ENCODE results near the gene OXSR1.
A peak's percentile ranks its signal among the peaks of the same experiment; 100 is the strongest.

Gene OXSR1

DNA sequence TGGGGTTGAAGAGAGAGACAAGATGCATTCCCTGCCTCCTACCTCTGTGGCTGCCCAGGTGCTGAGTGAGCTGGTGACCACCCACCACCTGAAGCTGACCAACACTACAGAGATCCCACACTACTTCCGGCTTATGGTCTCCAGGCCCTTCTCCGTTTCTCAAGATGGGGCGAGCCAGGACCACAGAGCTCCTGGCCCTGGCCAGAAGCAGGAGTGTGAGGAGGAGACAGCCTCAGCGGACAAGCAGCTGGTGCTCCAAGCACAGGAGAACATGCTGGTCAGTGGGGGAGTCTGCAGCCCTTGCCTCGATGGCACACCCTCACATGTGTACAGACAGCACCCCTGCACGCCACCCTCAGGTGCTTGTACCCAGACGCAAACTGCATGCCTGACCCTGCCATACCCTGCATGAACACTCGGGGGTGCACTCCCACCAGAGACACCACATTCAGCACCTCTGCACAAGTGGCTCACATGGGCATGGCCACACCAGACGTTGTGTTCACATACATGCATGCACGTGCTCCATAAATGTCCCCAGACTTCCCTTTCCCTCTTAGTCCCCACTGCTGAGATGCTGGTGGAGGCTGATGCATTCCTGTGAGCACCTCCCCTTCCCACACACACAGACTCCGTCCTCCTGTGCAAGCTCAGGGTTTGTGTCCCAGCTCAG lies 47.5 kb upstream of the OXSR1 start:
- no peaks in the 10 kb centered on the region for H3K4me1 ChIP-seq (ENCODE audit: control insufficient read depth in 1 of 2, insufficient read depth in 2 of 2, low read length in 2 of 2)
- no peaks in the 10 kb centered on the region for H3K79me2 ChIP-seq (ENCODE audit: control insufficient read depth, insufficient read depth, low read length, poor library complexity)
- H4K91ac ChIP-seq (ENCODE audit: low read depth, low read length), result no peak overlapping the region
- DNase-seq, result peak; percentile 61 to 64
- no peak overlapping the region for H3K4me2 ChIP-seq (ENCODE audit: low read length)
- no peak overlapping the region for H2BK120ac ChIP-seq (ENCODE audit: insufficient read depth, low read length, poor library complexity)
- peaks cover 25 to 29% of the 10 kb centered on the region in 2 experiments for H3K36me3 ChIP-seq (ENCODE audit: control insufficient read depth in 1 of 2, insufficient read depth in 2 of 2, low read length in 2 of 2)
- no peak overlapping the region for H2BK5ac ChIP-seq (ENCODE audit: low read depth, low read length, poor library complexity)
- no peak overlapping the region for H2AK5ac ChIP-seq (ENCODE audit: low read length)
- no peak overlapping the region for H2BK12ac ChIP-seq (ENCODE audit: low read length)
- no peaks in the 10 kb centered on the region for H3K79me1 ChIP-seq (ENCODE audit: low read length)
- no peak overlapping the region for H3K9ac ChIP-seq (ENCODE audit: low read length)
- WGBS (ENCODE audit: extremely low coverage, insufficient coverage, insufficient read length), result no CpG with 5 or more reads among the region's 11 CpGs
- no peak overlapping the region for H3K14ac ChIP-seq (ENCODE audit: low read length)
- H3K18ac ChIP-seq (ENCODE audit: low read length), result no peak overlapping the region
- no peak overlapping the region for H3K4ac ChIP-seq (ENCODE audit: low read depth, low read length)
- H2AFZ ChIP-seq (ENCODE audit: insufficient read depth, low read length, poor library complexity), result no peak overlapping the region
- H3K4me3 ChIP-seq (ENCODE audit: low read depth, low read length), result peak overlapping the region; percentile 13
- no peak overlapping the region for H3K27ac ChIP-seq (ENCODE audit: low read depth, low read length)
- no peak overlapping the region for H4K12ac ChIP-seq (ENCODE audit: low read depth, low read length)
- no peak overlapping the region for H4K8ac ChIP-seq (ENCODE audit: low read depth, low read length)
- no peak overlapping the region for H3K23ac ChIP-seq (ENCODE audit: low read length)
- no peaks in the 10 kb centered on the region for H3K27me3 ChIP-seq (ENCODE audit: insufficient read depth, low read length)
- H3K9me3 ChIP-seq (ENCODE audit: insufficient read depth, low read depth, low read length), result peaks cover 3% of the 10 kb centered on the region

DNA sequence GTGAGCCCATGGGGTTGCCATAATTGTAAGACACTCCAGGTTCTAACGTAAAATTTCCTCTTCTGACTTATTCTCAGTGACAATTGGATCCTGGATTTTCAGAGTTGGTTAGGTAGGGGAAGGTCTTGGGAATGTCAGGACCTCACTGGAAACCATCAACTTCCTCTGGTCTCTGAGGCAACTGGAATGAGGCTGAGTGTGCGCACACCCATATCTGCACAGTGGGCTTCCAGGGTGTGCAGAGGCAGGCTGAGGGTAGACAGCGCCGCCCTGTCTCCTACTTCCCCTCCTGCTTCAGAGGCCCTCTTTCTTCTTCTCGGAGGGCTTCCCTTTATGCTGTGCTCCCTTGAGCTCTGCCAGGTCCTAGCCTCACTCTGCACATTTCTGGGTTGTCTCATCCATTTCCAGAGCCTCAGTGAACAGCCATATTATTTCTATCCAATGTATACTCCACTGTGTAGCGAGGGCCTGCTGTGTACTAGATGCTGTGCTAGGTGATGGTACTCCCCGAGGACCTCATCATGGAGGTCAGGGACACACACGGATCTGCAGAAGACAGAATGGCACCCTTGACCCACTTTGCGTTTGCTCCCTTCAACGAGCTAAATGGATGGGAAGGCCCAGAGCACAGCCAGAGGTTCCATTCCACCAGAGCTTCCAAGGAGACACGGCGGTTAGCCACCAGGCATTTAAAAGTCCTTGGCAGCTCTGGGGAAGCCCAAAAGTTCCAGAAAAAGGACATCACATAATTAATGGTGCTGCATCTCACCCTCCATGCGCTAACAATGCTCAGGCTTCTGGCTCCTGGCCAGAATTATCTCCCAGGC lies 46.7 kb upstream of the OXSR1 start:
- Histone ChIP-seq H3K4ac (ENCODE audit: low read depth, low read length) (no peak overlapping the region), H3K9me3 (ENCODE audit: insufficient read depth, low read depth, low read length) (peaks cover 3% of the 10 kb centered on the region), H2BK120ac (ENCODE audit: insufficient read depth, low read length, poor library complexity) (no peak overlapping the region), H3K79me1 (ENCODE audit: low read length) (no peaks in the 10 kb centered on the region), H3K27ac (ENCODE audit: low read depth, low read length) (no peak overlapping the region), H3K4me1 (ENCODE audit: control insufficient read depth in 1 of 2, insufficient read depth in 2 of 2, low read length in 2 of 2) (no peaks in the 10 kb centered on the region), H3K27me3 (ENCODE audit: insufficient read depth, low read length) (no peaks in the 10 kb centered on the region), H2BK5ac (ENCODE audit: low read depth, low read length, poor library complexity) (no peak overlapping the region), H3K4me2 (ENCODE audit: low read length) (no peak overlapping the region), H3K36me3 (ENCODE audit: control insufficient read depth in 1 of 2, insufficient read depth in 2 of 2, low read length in 2 of 2) (peaks cover 28 to 33% of the 10 kb centered on the region in 2 experiments), H3K79me2 (ENCODE audit: control insufficient read depth, insufficient read depth, low read length, poor library complexity) (no peaks in the 10 kb centered on the region), H3K23ac (ENCODE audit: low read length) (no peak overlapping the region), H3K9ac (ENCODE audit: low read length) (no peak overlapping the region), H4K8ac (ENCODE audit: low read depth, low read length) (no peak overlapping the region), H2AFZ (ENCODE audit: insufficient read depth, low read length, poor library complexity) (no peak overlapping the region), H3K4me3 (ENCODE audit: low read depth, low read length) (no peak overlapping the region), H4K12ac (ENCODE audit: low read depth, low read length) (no peak overlapping the region), H4K91ac (ENCODE audit: low read depth, low read length) (no peak overlapping the region), H3K14ac (ENCODE audit: low read length) (no peak overlapping the region), H2BK12ac (ENCODE audit: low read length) (no peak overlapping the region), H2AK5ac (ENCODE audit: low read length) (no peak overlapping the region), H3K18ac (ENCODE audit: low read length) (no peak overlapping the region)
- no CpG with 5 or more reads among the region's 13 CpGs for WGBS (ENCODE audit: extremely low coverage, insufficient coverage, insufficient read length)
- DNase-seq, result no peak

DNA sequence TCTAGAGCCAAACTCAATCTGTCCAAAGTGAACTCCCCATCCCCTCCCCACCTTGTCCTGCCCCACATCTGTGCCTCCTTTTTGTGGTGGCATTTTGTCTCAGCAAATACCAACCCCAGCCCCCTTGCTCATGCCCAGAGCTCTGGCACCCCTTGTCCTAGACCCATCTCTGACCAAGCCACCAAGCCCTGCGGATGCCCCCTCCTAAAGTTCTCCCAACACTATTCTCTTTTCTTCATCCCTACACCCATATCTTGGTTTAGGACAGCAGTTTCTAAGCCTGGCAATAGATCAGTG lies 46.1 kb upstream of the OXSR1 start:
- Histone ChIP-seq H3K18ac (ENCODE audit: low read length) (no peak overlapping the region), H2AFZ (ENCODE audit: insufficient read depth, low read length, poor library complexity) (no peak overlapping the region), H3K4me3 (ENCODE audit: low read depth, low read length) (no peak overlapping the region), H2BK120ac (ENCODE audit: insufficient read depth, low read length, poor library complexity) (no peak overlapping the region), H4K8ac (ENCODE audit: low read depth, low read length) (no peak overlapping the region), H3K27ac (ENCODE audit: low read depth, low read length) (no peak overlapping the region), H2AK5ac (ENCODE audit: low read length) (no peak overlapping the region), H3K23ac (ENCODE audit: low read length) (no peak overlapping the region), H3K79me2 (ENCODE audit: control insufficient read depth, insufficient read depth, low read length, poor library complexity) (no peaks in the 10 kb centered on the region), H3K4me2 (ENCODE audit: low read length) (no peak overlapping the region), H3K14ac (ENCODE audit: low read length) (no peak overlapping the region), H3K4me1 (ENCODE audit: control insufficient read depth in 1 of 2, insufficient read depth in 2 of 2, low read length in 2 of 2) (no peaks in the 10 kb centered on the region), H3K9me3 (ENCODE audit: insufficient read depth, low read depth, low read length) (peaks cover 3% of the 10 kb centered on the region), H3K9ac (ENCODE audit: low read length) (no peak overlapping the region), H2BK5ac (ENCODE audit: low read depth, low read length, poor library complexity) (no peak overlapping the region), H3K79me1 (ENCODE audit: low read length) (no peaks in the 10 kb centered on the region), H3K4ac (ENCODE audit: low read depth, low read length) (no peak overlapping the region), H4K91ac (ENCODE audit: low read depth, low read length) (no peak overlapping the region), H3K27me3 (ENCODE audit: insufficient read depth, low read length) (no peaks in the 10 kb centered on the region), H2BK12ac (ENCODE audit: low read length) (no peak overlapping the region), H4K12ac (ENCODE audit: low read depth, low read length) (no peak overlapping the region), H3K36me3 (ENCODE audit: control insufficient read depth in 1 of 2, insufficient read depth in 2 of 2, low read length in 2 of 2) (peaks cover 29 to 33% of the 10 kb centered on the region in 2 experiments)
- no peak for DNase-seq
- WGBS (ENCODE audit: extremely low coverage, insufficient coverage, insufficient read length), result no CpG with 5 or more reads among the region's 1 CpG

DNA sequence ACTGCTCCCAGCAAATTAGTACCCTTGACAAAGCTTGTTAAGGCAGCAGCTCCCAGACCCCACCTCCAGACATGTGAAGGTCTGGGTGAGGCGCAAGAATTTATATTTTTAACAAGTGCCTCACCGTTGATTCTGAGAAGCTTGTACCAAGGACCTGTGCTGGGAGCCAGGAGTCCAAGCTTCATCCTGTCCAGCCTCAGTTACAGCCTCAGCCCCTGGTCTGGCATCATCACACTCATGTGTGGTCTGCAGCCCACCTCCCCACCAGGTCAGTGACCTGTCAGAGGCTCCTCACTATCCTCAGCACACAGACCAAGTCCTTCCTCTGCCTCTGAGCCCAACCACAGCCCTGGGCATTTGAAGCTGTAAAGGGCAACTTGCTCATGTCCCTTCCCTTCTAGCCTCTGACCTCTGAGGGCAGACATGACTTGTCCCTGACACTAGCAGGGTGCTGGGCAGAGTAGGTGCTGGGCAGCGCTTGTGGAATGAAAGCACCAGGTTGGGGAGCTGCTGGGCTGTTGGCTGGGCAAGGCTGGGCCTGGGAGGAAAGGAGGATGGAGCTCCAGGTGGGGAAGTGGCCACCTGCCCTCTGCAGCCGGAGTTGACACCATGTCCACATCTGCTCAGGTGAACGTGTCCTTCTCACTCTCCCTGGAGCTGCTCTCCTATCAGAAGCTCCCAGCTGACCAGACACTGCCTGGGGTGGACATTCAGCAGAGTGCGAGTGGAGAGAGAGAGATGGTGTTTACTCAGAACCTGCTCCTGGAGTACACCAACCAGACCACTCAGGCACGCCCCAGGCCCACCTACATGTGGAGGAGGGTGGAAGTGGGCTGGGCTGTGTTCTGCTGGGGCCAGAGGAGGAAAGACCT lies 45.3 kb upstream of the OXSR1 start:
- no CpG with 5 or more reads among the region's 7 CpGs for WGBS (ENCODE audit: extremely low coverage, insufficient coverage, insufficient read length)
- Histone ChIP-seq H3K36me3 (ENCODE audit: control insufficient read depth in 1 of 2, insufficient read depth in 2 of 2, low read length in 2 of 2) (peaks cover 31 to 39% of the 10 kb centered on the region in 2 experiments), H2BK120ac (ENCODE audit: insufficient read depth, low read length, poor library complexity) (no peak overlapping the region), H4K8ac (ENCODE audit: low read depth, low read length) (no peak overlapping the region), H3K9ac (ENCODE audit: low read length) (no peak overlapping the region), H3K14ac (ENCODE audit: low read length) (no peak overlapping the region), H2AFZ (ENCODE audit: insufficient read depth, low read length, poor library complexity) (no peak overlapping the region), H3K79me2 (ENCODE audit: control insufficient read depth, insufficient read depth, low read length, poor library complexity) (no peaks in the 10 kb centered on the region), H3K4me3 (ENCODE audit: low read depth, low read length) (no peak overlapping the region), H3K79me1 (ENCODE audit: low read length) (no peaks in the 10 kb centered on the region), H4K91ac (ENCODE audit: low read depth, low read length) (no peak overlapping the region), H3K4ac (ENCODE audit: low read depth, low read length) (no peak overlapping the region), H2BK5ac (ENCODE audit: low read depth, low read length, poor library complexity) (no peak overlapping the region), H3K4me1 (ENCODE audit: control insufficient read depth in 1 of 2, insufficient read depth in 2 of 2, low read length in 2 of 2) (no peaks in the 10 kb centered on the region), H3K27ac (ENCODE audit: low read depth, low read length) (no peak overlapping the region), H3K4me2 (ENCODE audit: low read length) (no peak overlapping the region), H2BK12ac (ENCODE audit: low read length) (no peak overlapping the region), H3K18ac (ENCODE audit: low read length) (no peak overlapping the region), H4K12ac (ENCODE audit: low read depth, low read length) (no peak overlapping the region), H3K9me3 (ENCODE audit: insufficient read depth, low read depth, low read length) (peaks cover 3% of the 10 kb centered on the region), H3K27me3 (ENCODE audit: insufficient read depth, low read length) (no peaks in the 10 kb centered on the region), H3K23ac (ENCODE audit: low read length) (no peak overlapping the region), H2AK5ac (ENCODE audit: low read length) (no peak overlapping the region)
- DNase-seq, result no peak

Data from trophoblast cell (in vitro differentiated cells and primary cell).